ENCODE data around the gene GTF2F2. TPM values are rescaled to one million over a fixed set of nuclear protein-coding genes. Genes with fewer than 3 reads are reported as not detected.

Gene GTF2F2
- total RNA-seq, 4 donors from 2014 or later: 11.5 to 16.9 (median 13.3) TPM

GRCh38 chr13:45231722-45232121, 111.4 kb downstream of the GTF2F2 start:
- no peak for ATAC-seq
- no peak overlapping the region for H3K4me3 ChIP-seq

GRCh38 chr13:45232591-45232990, 112.3 kb downstream of the GTF2F2 start:
- DNase-seq: no peak
- no peaks in the 10 kb centered on the region for H3K27me3 ChIP-seq
- no peaks in the 10 kb centered on the region for H3K4me1 ChIP-seq
- no peak overlapping the region for H3K27ac ChIP-seq
- in situ Hi-C loops (cut with MboI; ENCODE audit: low sequenced_read_pairs in 4 of 4) (loop anchor here in 1 of 4 donors (10.0 kb wide), 1 partner anchor 58 kb away; no protein-coding TSS in a partner anchor), intact Hi-C loops (cut with DNase I; ENCODE audit: low total_unique reads) (no loop called here)
- TF ChIP-seq, protein P1, sequence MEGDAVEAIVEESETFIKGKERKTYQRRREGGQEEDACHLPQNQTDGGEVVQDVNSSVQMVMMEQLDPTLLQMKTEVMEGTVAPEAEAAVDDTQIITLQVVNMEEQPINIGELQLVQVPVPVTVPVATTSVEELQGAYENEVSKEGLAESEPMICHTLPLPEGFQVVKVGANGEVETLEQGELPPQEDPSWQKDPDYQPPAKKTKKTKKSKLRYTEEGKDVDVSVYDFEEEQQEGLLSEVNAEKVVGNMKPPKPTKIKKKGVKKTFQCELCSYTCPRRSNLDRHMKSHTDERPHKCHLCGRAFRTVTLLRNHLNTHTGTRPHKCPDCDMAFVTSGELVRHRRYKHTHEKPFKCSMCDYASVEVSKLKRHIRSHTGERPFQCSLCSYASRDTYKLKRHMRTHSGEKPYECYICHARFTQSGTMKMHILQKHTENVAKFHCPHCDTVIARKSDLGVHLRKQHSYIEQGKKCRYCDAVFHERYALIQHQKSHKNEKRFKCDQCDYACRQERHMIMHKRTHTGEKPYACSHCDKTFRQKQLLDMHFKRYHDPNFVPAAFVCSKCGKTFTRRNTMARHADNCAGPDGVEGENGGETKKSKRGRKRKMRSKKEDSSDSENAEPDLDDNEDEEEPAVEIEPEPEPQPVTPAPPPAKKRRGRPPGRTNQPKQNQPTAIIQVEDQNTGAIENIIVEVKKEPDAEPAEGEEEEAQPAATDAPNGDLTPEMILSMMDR (IDR thresholded peaks at IDR 0.05 in 4 of 5, conservative IDR thresholded peaks at IDR 0.05 in 1 of 5): no peak
- TF ChIP-seq POLR2A (IDR thresholded peaks at IDR 0.05): no peak
- no peaks in the 10 kb centered on the region for H3K36me3 ChIP-seq
- no peak for ATAC-seq
- no peak overlapping the region for H3K4me3 ChIP-seq
- H3K9me3 ChIP-seq: no peaks in the 10 kb centered on the region

More at GRCh38 chr13:45231722-45232121, 111.4 kb downstream of the GTF2F2 start:
- no peaks in the 10 kb centered on the region for H3K9me3 ChIP-seq
- intact Hi-C loops (cut with DNase I; ENCODE audit: low total_unique reads): no loop called here
- DNase-seq: no peak
- H3K4me1 ChIP-seq: no peaks in the 10 kb centered on the region
- no peaks in the 10 kb centered on the region for H3K36me3 ChIP-seq
- in situ Hi-C loops (cut with MboI; ENCODE audit: low sequenced_read_pairs in 4 of 4): loop anchor here in 1 of 4 donors (10.0 kb wide), 1 partner anchor 57 kb away; no protein-coding TSS in a partner anchor
- TF ChIP-seq, protein P1 (IDR thresholded peaks at IDR 0.05 in 4 of 5, conservative IDR thresholded peaks at IDR 0.05 in 1 of 5): no peak
- no peak for TF ChIP-seq POLR2A (IDR thresholded peaks at IDR 0.05)
- H3K27me3 ChIP-seq: no peaks in the 10 kb centered on the region
- no peak overlapping the region for H3K27ac ChIP-seq

DNA sequence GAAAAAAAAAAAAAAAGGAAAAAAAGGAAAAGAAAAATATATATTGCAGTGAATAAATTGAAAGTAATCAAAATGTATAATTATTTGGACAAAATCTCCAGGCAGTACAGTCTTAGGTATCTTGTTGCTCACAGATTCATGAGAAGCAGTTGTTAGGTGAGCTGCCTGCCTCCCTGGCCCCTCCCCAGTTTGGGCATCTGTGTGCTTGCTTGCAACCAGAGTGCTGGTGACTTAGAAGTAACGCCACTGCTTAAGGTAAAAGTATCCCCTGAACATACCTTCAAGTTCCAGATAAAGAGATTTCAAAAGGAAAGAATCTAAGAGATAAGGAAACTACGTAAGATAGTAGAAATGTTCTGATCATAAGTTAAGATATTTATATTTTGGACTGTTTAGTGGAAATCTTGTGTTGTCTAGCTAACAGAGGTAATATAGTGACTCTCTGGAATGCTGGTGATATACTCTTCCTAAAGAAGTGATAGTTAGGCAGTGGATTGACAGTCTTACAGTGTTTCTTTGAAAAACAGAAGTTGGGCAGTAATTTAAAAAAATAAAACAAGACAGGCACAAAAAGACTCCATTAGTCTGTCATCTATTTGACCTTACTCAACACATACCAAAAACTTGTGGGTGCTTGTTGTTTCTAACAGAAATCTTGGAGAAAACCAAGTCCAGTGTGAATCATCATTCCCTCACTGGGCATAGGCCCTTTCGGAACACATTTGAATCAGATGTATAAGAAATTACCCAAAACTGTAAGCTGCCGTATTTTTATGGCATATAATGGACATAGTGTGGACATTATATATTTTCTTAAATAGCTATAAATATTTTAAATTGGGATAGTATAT, 118.9 kb downstream of the GTF2F2 start:
- in situ Hi-C loops (cut with MboI; ENCODE audit: low sequenced_read_pairs in 4 of 4) (loop anchor here in 1 of 4 donors (10.0 kb wide), 1 partner anchor 64 kb away; no protein-coding TSS in a partner anchor), intact Hi-C loops (cut with DNase I; ENCODE audit: low total_unique reads) (no loop called here)
- Histone ChIP-seq H3K9me3 (no peaks in the 10 kb centered on the region), H3K4me1 (peaks cover 16 to 21% of the 10 kb centered on the region in 2 donors), H3K27me3 (no peaks in the 10 kb centered on the region), H3K4me3 (no peak overlapping the region), H3K36me3 (no peaks in the 10 kb centered on the region), H3K27ac (no peak overlapping the region)
- ATAC-seq (no peak), DNase-seq (no peak)
- no peak for TF ChIP-seq POLR2A (IDR thresholded peaks at IDR 0.05)

DNA sequence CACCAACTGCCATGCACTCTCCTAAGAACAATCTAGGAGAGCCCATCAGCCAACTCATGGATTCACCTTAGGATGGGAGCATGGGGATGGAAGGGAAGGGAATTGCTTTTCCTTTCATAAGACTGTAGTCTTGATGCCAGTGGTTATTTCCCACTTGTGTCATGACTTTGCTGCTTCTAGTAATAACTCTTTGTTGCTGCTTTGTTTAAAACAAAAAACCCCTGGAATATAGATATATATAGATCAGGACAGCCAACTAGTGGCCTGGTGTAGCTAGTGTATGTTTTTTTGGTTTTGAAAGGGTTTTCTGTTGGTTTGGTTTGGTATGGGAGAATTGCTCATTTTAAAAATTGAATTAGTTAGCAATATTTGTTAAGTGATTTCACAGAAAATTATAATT, 119.8 kb downstream of the GTF2F2 start:
- DNase-seq (no peak), ATAC-seq (no peak)
- no peaks in the 10 kb centered on the region for H3K9me3 ChIP-seq
- H3K36me3 ChIP-seq: no peaks in the 10 kb centered on the region
- H3K27ac ChIP-seq: no peak overlapping the region
- no peak for TF ChIP-seq POLR2A (IDR thresholded peaks at IDR 0.05)
- TF ChIP-seq, protein P1 (IDR thresholded peaks at IDR 0.05 in 4 of 5, conservative IDR thresholded peaks at IDR 0.05 in 1 of 5): no peak
- intact Hi-C loops (cut with DNase I; ENCODE audit: low total_unique reads) (no loop called here), in situ Hi-C loops (cut with MboI; ENCODE audit: low sequenced_read_pairs in 4 of 4) (no loop called here)
- H3K4me1 ChIP-seq: peaks cover 16 to 21% of the 10 kb centered on the region in 2 donors
- no peaks in the 10 kb centered on the region for H3K27me3 ChIP-seq
- H3K4me3 ChIP-seq: no peak overlapping the region

DNA sequence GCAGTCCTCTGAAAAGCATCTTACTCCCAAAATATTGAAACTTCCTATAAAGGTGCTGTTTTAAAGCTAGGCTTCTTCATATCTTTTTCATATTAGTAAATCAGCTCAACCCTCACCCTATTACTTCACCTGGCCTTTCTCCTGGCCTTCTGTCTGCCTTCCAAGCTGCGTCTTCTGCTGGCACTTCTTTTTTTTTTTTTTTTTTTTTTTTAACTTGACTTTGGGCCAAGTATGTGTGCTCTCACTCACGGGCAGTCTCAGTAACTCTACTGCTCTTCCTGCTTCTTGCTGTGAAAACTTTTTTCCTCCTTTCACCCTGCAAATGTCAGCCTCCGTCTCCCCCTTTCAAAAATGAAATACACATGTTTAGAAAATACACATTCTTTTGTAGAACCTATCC, 121.8 kb downstream of the GTF2F2 start:
- in situ Hi-C loops (cut with MboI; ENCODE audit: low sequenced_read_pairs in 4 of 4): no loop called here
- intact Hi-C loops (cut with DNase I; ENCODE audit: low total_unique reads): no loop called here
- DNase-seq (peak in 1 of 2 donors; percentile 23), ATAC-seq (peak; percentile 56 to 90)
- Histone ChIP-seq H3K4me1 (peaks cover 16 to 21% of the 10 kb centered on the region in 2 donors), H3K4me3 (no peak overlapping the region), H3K27me3 (no peaks in the 10 kb centered on the region), H3K27ac (peak overlapping the region in 2 of 4 donors; percentile 52 to 59), H3K36me3 (no peaks in the 10 kb centered on the region), H3K9me3 (no peaks in the 10 kb centered on the region)
- TF ChIP-seq, protein P1 (IDR thresholded peaks at IDR 0.05 in 4 of 5, conservative IDR thresholded peaks at IDR 0.05 in 1 of 5): no peak
- no peak for TF ChIP-seq POLR2A (IDR thresholded peaks at IDR 0.05)
